RWPE2 (cell line): ENCODE data around the gene MAGEA2B.
"Not testable (repeated sequence)": the region's sequence is repeated elsewhere in the genome, so short reads cannot be mapped to it uniquely, and the experiment has no call there.

Experiments
- ATAC-seq: fragments of 200-7000 bp; cut with Tn5 transposase; 3 replicates; pipeline ENCODE4 v1.9.1; 2021; ENCODE audit warnings: low read depth
- DNase-seq: peaks from one replicate; pipeline ENCODE4 v3.0.0-alpha.2; 2020; ENCODE audit warnings: low spot score
- H3K27ac ChIP-seq: fragments of 450-650 bp; 2 replicates; pipeline ENCODE4 v1.5.1; 2017; ENCODE audit warnings: mild to moderate bottlenecking; ENCODE audit not compliant: poor library complexity, severe bottlenecking
- H3K27me3 ChIP-seq: fragments of 250-450 bp; sonication (Bioruptor Pico); 2 replicates; pipeline ENCODE4 v1.5.1; 2021; ENCODE audit warnings: mild to moderate bottlenecking, moderate library complexity; ENCODE audit not compliant: insufficient read depth, poor library complexity, severe bottlenecking
- H3K36me3 ChIP-seq: fragments of 250-450 bp; sonication (Bioruptor Pico); 2 replicates; pipeline ENCODE4 v1.5.1; 2020; ENCODE audit warnings: low read depth, mild to moderate bottlenecking, moderate library complexity
- H3K4me1 ChIP-seq: fragments of 250-450 bp; sonication (Bioruptor Pico); 2 replicates; pipeline ENCODE4 v1.5.1; 2021; ENCODE audit warnings: mild to moderate bottlenecking, moderate library complexity; ENCODE audit not compliant: insufficient read depth, poor library complexity, severe bottlenecking
- H3K4me3 ChIP-seq: fragments of 250-450 bp; sonication (Bioruptor Pico); 2 replicates; pipeline ENCODE4 v1.5.1; 2021; ENCODE audit warnings: mild to moderate bottlenecking, moderate library complexity; ENCODE audit not compliant: severe bottlenecking
- H3K9me3 ChIP-seq: fragments of 250-450 bp; sonication (Bioruptor Pico); 2 replicates; pipeline ENCODE4 v1.5.1; 2021; ENCODE audit warnings: mild to moderate bottlenecking, moderate library complexity; ENCODE audit not compliant: severe bottlenecking
- TF ChIP-seq, protein P1 (sequence below): fragments of 450-650 bp; IDR thresholded peaks from one replicate; pipeline ENCODE4 v1.5.1; 2017; ENCODE audit warnings: mild to moderate bottlenecking, moderate library complexity; ENCODE audit not compliant: poor library complexity, severe bottlenecking

The MAGEA2B gene

DNA sequence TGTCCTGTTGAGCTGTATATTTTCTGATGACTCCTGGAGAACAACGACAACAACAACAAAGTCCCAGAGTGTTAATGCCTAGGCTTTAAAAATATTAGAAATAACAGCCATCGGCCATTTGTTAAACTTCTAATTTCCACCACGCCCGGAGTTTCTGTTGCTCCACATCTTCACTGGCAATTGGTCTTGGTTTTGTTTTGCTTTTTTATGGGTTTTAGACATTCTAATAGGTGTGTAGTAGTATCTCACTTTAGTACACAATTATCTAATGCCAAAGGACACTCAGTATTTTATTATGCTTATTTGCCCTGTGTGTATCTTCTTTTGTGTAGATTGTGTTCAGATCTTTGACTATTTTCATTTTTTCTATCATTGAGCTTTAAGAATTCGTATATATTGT lies 24.1 kb downstream of the MAGEA2B start:
- no peak overlapping the region for H3K4me3 ChIP-seq
- no peaks in the 10 kb centered on the region for H3K4me1 ChIP-seq
- ATAC-seq (no peak), DNase-seq (no peak)
- H3K9me3 ChIP-seq: no peaks in the 10 kb centered on the region
- no peak overlapping the region for H3K27ac ChIP-seq
- no peaks in the 10 kb centered on the region for H3K36me3 ChIP-seq
- TF ChIP-seq, protein P1, sequence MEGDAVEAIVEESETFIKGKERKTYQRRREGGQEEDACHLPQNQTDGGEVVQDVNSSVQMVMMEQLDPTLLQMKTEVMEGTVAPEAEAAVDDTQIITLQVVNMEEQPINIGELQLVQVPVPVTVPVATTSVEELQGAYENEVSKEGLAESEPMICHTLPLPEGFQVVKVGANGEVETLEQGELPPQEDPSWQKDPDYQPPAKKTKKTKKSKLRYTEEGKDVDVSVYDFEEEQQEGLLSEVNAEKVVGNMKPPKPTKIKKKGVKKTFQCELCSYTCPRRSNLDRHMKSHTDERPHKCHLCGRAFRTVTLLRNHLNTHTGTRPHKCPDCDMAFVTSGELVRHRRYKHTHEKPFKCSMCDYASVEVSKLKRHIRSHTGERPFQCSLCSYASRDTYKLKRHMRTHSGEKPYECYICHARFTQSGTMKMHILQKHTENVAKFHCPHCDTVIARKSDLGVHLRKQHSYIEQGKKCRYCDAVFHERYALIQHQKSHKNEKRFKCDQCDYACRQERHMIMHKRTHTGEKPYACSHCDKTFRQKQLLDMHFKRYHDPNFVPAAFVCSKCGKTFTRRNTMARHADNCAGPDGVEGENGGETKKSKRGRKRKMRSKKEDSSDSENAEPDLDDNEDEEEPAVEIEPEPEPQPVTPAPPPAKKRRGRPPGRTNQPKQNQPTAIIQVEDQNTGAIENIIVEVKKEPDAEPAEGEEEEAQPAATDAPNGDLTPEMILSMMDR: no peak
- no peaks in the 10 kb centered on the region for H3K27me3 ChIP-seq

- not testable (repeated sequence) for H3K4me3 ChIP-seq, H3K36me3 ChIP-seq, H3K27me3 ChIP-seq, H3K27ac ChIP-seq, DNase-seq, ATAC-seq, H3K4me1 ChIP-seq, H3K9me3 ChIP-seq
Measured at GRCh38 chrX:152753686-152754650, 39.5 kb downstream of the MAGEA2B start, which contains the start of gene MAGEA2. Gene MAGEA2, minus strand, starts transcription at chrX:152753842. Its CDS starts 2,479 bp downstream, at chrX:152751363.

- H3K36me3 ChIP-seq, DNase-seq, H3K4me1 ChIP-seq, H3K4me3 ChIP-seq, H3K27me3 ChIP-seq, H3K27ac ChIP-seq, H3K9me3 ChIP-seq, ATAC-seq: not testable (repeated sequence)
Measured at GRCh38 chrX:152754871-152755270, 40.4 kb downstream of the MAGEA2B start.

- H3K9me3 ChIP-seq, H3K27me3 ChIP-seq, H3K27ac ChIP-seq, DNase-seq, H3K36me3 ChIP-seq, H3K4me1 ChIP-seq, H3K4me3 ChIP-seq, ATAC-seq: not testable (repeated sequence)
Measured at GRCh38 chrX:152758918-152759317, 44.5 kb downstream of the MAGEA2B start, which contains the start of gene CSAG3. Gene CSAG3, plus strand, starts transcription at chrX:152759218.

GRCh38 chrX:152759544-152759943 lies 45.1 kb downstream of the MAGEA2B start:
- ATAC-seq, H3K9me3 ChIP-seq: not testable (repeated sequence)

GRCh38 chrX:152761582-152761981 lies 47.2 kb downstream of the MAGEA2B start:
- not testable (repeated sequence) for H3K4me1 ChIP-seq, ATAC-seq, DNase-seq, H3K27ac ChIP-seq, H3K4me3 ChIP-seq, H3K36me3 ChIP-seq, H3K27me3 ChIP-seq, H3K9me3 ChIP-seq

More at GRCh38 chrX:152759544-152759943, 45.1 kb downstream of the MAGEA2B start:
- H3K36me3 ChIP-seq, H3K27ac ChIP-seq, H3K4me3 ChIP-seq, H3K4me1 ChIP-seq, DNase-seq, H3K27me3 ChIP-seq: not testable (repeated sequence)

DNA sequence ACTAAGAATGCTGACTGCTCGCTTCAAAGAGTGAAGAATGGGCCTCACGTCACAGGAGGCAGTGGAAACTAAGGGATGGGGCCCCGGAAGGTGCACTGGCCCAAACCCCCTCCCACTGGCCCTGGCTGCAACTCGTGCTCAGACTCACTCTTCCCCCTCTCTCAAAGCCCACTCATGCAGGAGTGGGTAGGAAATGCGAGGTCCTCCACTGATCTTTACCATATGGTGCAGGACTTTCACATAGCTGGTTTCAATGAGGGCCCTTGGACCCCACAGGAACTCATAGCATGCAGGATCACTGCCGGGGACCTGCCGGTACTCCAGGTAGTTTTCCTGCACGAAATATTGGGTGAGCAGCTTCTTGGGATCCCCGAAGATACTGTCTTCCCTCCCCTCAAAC lies 52.1 kb downstream of the MAGEA2B start:
- not testable (repeated sequence) for ATAC-seq, H3K9me3 ChIP-seq, DNase-seq, H3K4me3 ChIP-seq, H3K27ac ChIP-seq, H3K36me3 ChIP-seq, H3K27me3 ChIP-seq, H3K4me1 ChIP-seq
